ENCODE measurements around the gene FAM20C. TPM values are rescaled to one million over a fixed set of nuclear protein-coding genes. Genes with fewer than 3 reads are reported as not detected.

FAM20C gene
- total RNA-seq, 2 experiments from 2014 or later: 1.3 to 1.7 TPM

DNA sequence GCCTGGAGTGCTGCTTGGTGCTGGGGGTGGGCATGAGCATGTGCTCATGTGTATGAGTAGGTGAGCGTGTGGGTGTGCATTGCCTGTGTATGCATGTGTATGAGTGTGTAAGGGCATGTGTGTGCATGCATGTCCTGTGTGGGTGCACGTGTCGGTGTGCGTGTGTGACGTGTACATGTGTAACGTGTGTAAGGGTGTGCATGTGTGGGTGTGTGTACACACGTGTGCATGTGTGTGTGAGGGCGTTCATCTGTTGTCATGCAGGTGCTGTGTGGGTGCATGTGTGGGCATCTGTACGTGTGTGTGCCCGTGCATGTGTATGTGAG, 30.3 kb downstream of the FAM20C start:
- ATAC-seq (ENCODE audit: poor library complexity): no peak
- no peak overlapping the region for H3K27ac Mint-ChIP-seq
- H3K4me1 Mint-ChIP-seq (ENCODE audit: low read depth): no peaks in the 10 kb centered on the region
- Histone ChIP-seq H3K27me3 (ENCODE audit: control insufficient read depth in 1 of 2, insufficient read depth in 2 of 2, low read length in 2 of 2) (no peaks in the 10 kb centered on the region), H3K4me1 (ENCODE audit: insufficient read depth, low read length) (no peaks in the 10 kb centered on the region), H3K4me3 (ENCODE audit: low read length) (no peak overlapping the region), H3K9me3 (ENCODE audit: control insufficient read depth in 1 of 2, insufficient read depth in 1 of 2, low read length in 2 of 2) (peaks cover 0 to 5% of the 10 kb centered on the region in 2 experiments), H3K27ac (ENCODE audit: low read depth in 1 of 2, low read length in 2 of 2) (no peak overlapping the region), H3K36me3 (ENCODE audit: insufficient read depth, low read length) (no peaks in the 10 kb centered on the region)
- H3K4me3 Mint-ChIP-seq: no peak overlapping the region
- TF ChIP-seq, protein P1, sequence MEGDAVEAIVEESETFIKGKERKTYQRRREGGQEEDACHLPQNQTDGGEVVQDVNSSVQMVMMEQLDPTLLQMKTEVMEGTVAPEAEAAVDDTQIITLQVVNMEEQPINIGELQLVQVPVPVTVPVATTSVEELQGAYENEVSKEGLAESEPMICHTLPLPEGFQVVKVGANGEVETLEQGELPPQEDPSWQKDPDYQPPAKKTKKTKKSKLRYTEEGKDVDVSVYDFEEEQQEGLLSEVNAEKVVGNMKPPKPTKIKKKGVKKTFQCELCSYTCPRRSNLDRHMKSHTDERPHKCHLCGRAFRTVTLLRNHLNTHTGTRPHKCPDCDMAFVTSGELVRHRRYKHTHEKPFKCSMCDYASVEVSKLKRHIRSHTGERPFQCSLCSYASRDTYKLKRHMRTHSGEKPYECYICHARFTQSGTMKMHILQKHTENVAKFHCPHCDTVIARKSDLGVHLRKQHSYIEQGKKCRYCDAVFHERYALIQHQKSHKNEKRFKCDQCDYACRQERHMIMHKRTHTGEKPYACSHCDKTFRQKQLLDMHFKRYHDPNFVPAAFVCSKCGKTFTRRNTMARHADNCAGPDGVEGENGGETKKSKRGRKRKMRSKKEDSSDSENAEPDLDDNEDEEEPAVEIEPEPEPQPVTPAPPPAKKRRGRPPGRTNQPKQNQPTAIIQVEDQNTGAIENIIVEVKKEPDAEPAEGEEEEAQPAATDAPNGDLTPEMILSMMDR (IDR thresholded peaks at IDR 0.05): no peak
- POLR2A ChIA-PET: no interaction called here
- CTCF ChIA-PET: no interaction called here
- no peaks in the 10 kb centered on the region for H3K9me3 Mint-ChIP-seq
- intact Hi-C loops (cut with DNase I, micrococcal nuclease): no loop called here
- DNase-seq: no peak
- no peaks in the 10 kb centered on the region for H3K36me3 Mint-ChIP-seq (ENCODE audit: low read depth)
- no peaks in the 10 kb centered on the region for H3K27me3 Mint-ChIP-seq

DNA sequence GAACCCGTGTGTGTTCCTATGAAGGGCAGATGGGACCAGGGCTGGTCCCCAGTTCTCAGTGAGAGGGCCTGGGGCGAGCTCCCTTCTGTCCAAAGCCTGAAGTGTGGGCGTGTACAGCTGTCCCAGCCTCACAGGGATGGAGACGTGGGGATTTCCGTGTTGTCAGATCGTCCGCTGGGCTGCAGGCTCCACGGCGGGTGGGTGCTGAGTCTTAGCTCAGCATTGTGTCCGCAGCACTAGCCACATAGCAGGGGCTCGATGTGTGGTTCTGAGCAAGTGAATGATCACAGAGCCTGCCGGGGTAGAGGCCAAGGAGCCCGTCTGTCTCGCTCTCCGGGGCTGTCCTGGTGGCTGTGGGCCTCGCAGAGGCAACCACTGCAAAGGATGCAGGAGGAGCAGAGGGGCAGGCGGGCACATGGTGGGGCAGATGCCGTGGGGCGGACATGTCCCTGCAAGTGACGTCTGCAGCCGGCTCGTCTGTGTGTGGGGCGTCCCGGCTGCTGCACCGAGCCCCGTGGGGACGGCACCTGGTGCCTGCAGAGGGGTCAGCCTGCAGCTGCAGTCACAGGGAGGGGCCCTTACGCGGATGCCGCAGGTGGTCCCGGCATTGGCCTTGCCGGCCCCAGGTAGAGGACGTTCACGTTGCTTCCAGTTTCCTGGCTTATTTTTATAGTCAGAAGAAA, 30.9 kb downstream of the FAM20C start:
- no peaks in the 10 kb centered on the region for H3K36me3 ChIP-seq (ENCODE audit: insufficient read depth, low read length)
- POLR2A ChIA-PET: no interaction called here
- intact Hi-C loops (cut with DNase I, micrococcal nuclease): no loop called here
- ATAC-seq (ENCODE audit: poor library complexity): no peak
- Mint-ChIP-seq H3K27me3 (no peaks in the 10 kb centered on the region), H3K27ac (no peak overlapping the region), H3K4me1 (ENCODE audit: low read depth) (no peaks in the 10 kb centered on the region), H3K36me3 (ENCODE audit: low read depth) (no peaks in the 10 kb centered on the region), H3K9me3 (no peaks in the 10 kb centered on the region), H3K4me3 (no peak overlapping the region)
- CTCF ChIA-PET: no interaction called here
- H3K4me1 ChIP-seq (ENCODE audit: insufficient read depth, low read length): no peaks in the 10 kb centered on the region
- H3K9me3 ChIP-seq (ENCODE audit: control insufficient read depth in 1 of 2, insufficient read depth in 1 of 2, low read length in 2 of 2): peaks cover 0 to 5% of the 10 kb centered on the region in 2 experiments
- no peaks in the 10 kb centered on the region for H3K27me3 ChIP-seq (ENCODE audit: control insufficient read depth in 1 of 2, insufficient read depth in 2 of 2, low read length in 2 of 2)
- H3K4me3 ChIP-seq (ENCODE audit: low read length): no peak overlapping the region
- TF ChIP-seq, protein P1 (IDR thresholded peaks at IDR 0.05): no peak
- no peak overlapping the region for H3K27ac ChIP-seq (ENCODE audit: low read depth in 1 of 2, low read length in 2 of 2)
- no peak for DNase-seq

DNA sequence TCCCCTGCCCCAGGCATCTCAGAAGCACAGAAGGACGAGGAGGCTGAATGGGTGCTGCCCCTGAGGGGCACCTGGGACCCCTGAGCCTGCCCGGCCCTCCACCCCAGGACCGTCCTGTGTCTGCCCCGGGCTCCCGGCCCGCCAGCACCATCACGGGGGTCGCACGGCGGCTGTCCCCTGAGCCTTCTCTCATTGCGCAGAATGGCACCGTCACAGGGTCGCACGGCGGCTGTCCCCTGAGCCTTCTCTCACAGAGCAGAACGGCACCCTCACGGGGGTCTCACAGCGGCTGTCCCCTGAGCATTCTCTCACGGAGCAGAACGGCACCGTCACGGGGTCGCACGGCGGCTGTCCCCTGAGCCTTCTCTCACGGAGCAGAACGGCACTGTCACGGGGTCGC, 31.5 kb downstream of the FAM20C start:
- H3K4me1 Mint-ChIP-seq (ENCODE audit: low read depth): no peaks in the 10 kb centered on the region
- DNase-seq (no peak), ATAC-seq (ENCODE audit: poor library complexity) (no peak)
- TF ChIP-seq, protein P1 (IDR thresholded peaks at IDR 0.05): no peak
- no peaks in the 10 kb centered on the region for H3K36me3 ChIP-seq (ENCODE audit: insufficient read depth, low read length)
- no peaks in the 10 kb centered on the region for H3K27me3 Mint-ChIP-seq
- H3K27ac Mint-ChIP-seq: no peak overlapping the region
- no peaks in the 10 kb centered on the region for H3K27me3 ChIP-seq (ENCODE audit: control insufficient read depth in 1 of 2, insufficient read depth in 2 of 2, low read length in 2 of 2)
- POLR2A ChIA-PET: no interaction called here
- intact Hi-C loops (cut with DNase I, micrococcal nuclease): no loop called here
- no peaks in the 10 kb centered on the region for H3K4me1 ChIP-seq (ENCODE audit: insufficient read depth, low read length)
- no peak overlapping the region for H3K4me3 Mint-ChIP-seq
- no peaks in the 10 kb centered on the region for H3K36me3 Mint-ChIP-seq (ENCODE audit: low read depth)
- H3K9me3 Mint-ChIP-seq: no peaks in the 10 kb centered on the region
- H3K9me3 ChIP-seq (ENCODE audit: control insufficient read depth in 1 of 2, insufficient read depth in 1 of 2, low read length in 2 of 2): peaks cover 0 to 5% of the 10 kb centered on the region in 2 experiments
- H3K27ac ChIP-seq (ENCODE audit: low read depth in 1 of 2, low read length in 2 of 2): no peak overlapping the region
- CTCF ChIA-PET: no interaction called here
- no peak overlapping the region for H3K4me3 ChIP-seq (ENCODE audit: low read length)

All from CD4-positive, alpha-beta T cell (primary cell).